IMR-90 (cell line): Measurements from ENCODE around the gene TMIGD1. TPM values are rescaled to one million over a fixed set of nuclear protein-coding genes. Genes with fewer than 3 reads are reported as not detected.

ENCODE experiments used
- ATAC-seq: fragments of 200-7000 bp; cut with Tn5 transposase; 2 replicates; pipeline ENCODE4 v1.9.1; 2020; ENCODE audit warnings: low read depth, mild to moderate bottlenecking, moderate library complexity
- BruUV-seq: library from RNA; stranded (reverse); fragments of 400-500 nt; replicated peaks from 2 replicates; lab custom pipeline; 2021; lab: Mats Ljungman, UMichigan
- CTCF ChIA-PET: fragments of 300-600 bp; formaldehyde crosslinking; extraction: SDS; loops from one replicate; lab custom pipeline; 2021; ENCODE audit warnings: antibody characterized with exemption; lab: Yijun Ruan, JAX
- POLR2A ChIA-PET: fragments of 300-600 bp; sonication (Branson Sonifier 250); formaldehyde crosslinking; loops from one replicate; lab custom pipeline; 2022; ENCODE audit warnings: antibody characterized with exemption; ENCODE audit not compliant: unreplicated experiment; lab: Charles Lee
- DNase-seq: peaks from one replicate; pipeline ENCODE4 v3.0.0; 2013
- H2AFZ ChIP-seq: replicated peaks from 2 replicates; pipeline ENCODE3; 2013; ENCODE audit warnings: low read length, mild to moderate bottlenecking; ENCODE audit not compliant: poor library complexity
- H2AK5ac ChIP-seq: 2 replicates; pipeline ENCODE4 v1.6.1; 2013; ENCODE audit warnings: low read depth, low read length, inconsistent platforms
- H2AK9ac ChIP-seq: replicated peaks from 2 replicates; pipeline ENCODE3; 2013; ENCODE audit warnings: mild to moderate bottlenecking, low read depth, low read length, moderate library complexity; ENCODE audit not compliant: poor library complexity
- H2BK120ac ChIP-seq: 2 replicates; pipeline ENCODE4 v1.6.1; 2013; ENCODE audit warnings: low read depth, low read length, inconsistent platforms
- H2BK15ac ChIP-seq: 3 replicates; pipeline ENCODE4 v1.6.1; 2013; ENCODE audit warnings: low read depth, low read length, inconsistent platforms
- H2BK20ac ChIP-seq: 2 replicates; pipeline ENCODE4 v1.6.1; 2013; ENCODE audit warnings: low read depth, mild to moderate bottlenecking, inconsistent platforms, low read length, moderate library complexity
- H2BK5ac ChIP-seq: 2 replicates; pipeline ENCODE4 v1.6.1; 2013; ENCODE audit warnings: mild to moderate bottlenecking, low read depth, low read length, inconsistent platforms; ENCODE audit not compliant: poor library complexity, severe bottlenecking
- H3K14ac ChIP-seq: replicated peaks from 2 replicates; pipeline ENCODE4 v1.6.1; 2013; ENCODE audit warnings: low read depth, low read length, inconsistent platforms
- H3K18ac ChIP-seq: 2 replicates; pipeline ENCODE4 v1.6.1; 2013; ENCODE audit warnings: low read depth, low read length, control low read depth
- H3K23ac ChIP-seq: 2 replicates; pipeline ENCODE4 v1.6.1; 2013; ENCODE audit warnings: low read depth, low read length, inconsistent platforms
- H3K27ac ChIP-seq: 2 replicates; pipeline ENCODE4 v1.5.1; 2013; ENCODE audit warnings: mild to moderate bottlenecking, control low read depth, low read length; ENCODE audit not compliant: insufficient read depth
- H3K27me3 ChIP-seq: 2 replicates; pipeline ENCODE4 v1.6.1; 2013; ENCODE audit warnings: low read length; ENCODE audit not compliant: control insufficient read depth, insufficient read depth
- H3K36me3 ChIP-seq: 2 replicates; pipeline ENCODE4 v1.6.1; 2013; ENCODE audit warnings: low read length, mixed read lengths; ENCODE audit not compliant: control insufficient read depth, insufficient read depth
- H3K4ac ChIP-seq: 2 replicates; pipeline ENCODE4 v1.6.1; 2013; ENCODE audit warnings: low read depth, low read length, inconsistent platforms
- H3K4me1 ChIP-seq: 2 replicates; pipeline ENCODE4 v1.6.1; 2013; ENCODE audit warnings: low read length, mixed read lengths; ENCODE audit not compliant: control insufficient read depth, insufficient read depth
- H3K4me2 ChIP-seq: 2 replicates; pipeline ENCODE4 v1.6.1; 2013; ENCODE audit warnings: low read depth, mild to moderate bottlenecking, control low read depth, low read length, moderate library complexity
- H3K4me3 ChIP-seq: 2 replicates; pipeline ENCODE4 v1.5.1; 2013; ENCODE audit warnings: low read depth, mild to moderate bottlenecking, control low read depth, low read length, moderate library complexity; ENCODE audit not compliant: insufficient read depth
- H3K56ac ChIP-seq: 2 replicates; pipeline ENCODE4 v1.6.1; 2013; ENCODE audit warnings: low read length, inconsistent platforms; ENCODE audit not compliant: insufficient read depth; ENCODE audit errors: extremely low read depth
- H3K79me1 ChIP-seq, 2 experiments: 2 replicates each; pipeline ENCODE4 v1.6.1; 2013; ENCODE audit warnings: low read length in 2 of 2, inconsistent platforms in 1 of 2, low read depth in 1 of 2
- H3K9ac ChIP-seq: 2 replicates; pipeline ENCODE4 v1.6.1; 2013; ENCODE audit warnings: low read depth, low read length, control low read depth
- H3K9me1 ChIP-seq: 2 replicates; pipeline ENCODE4 v1.6.1; 2013; ENCODE audit warnings: low read length, inconsistent platforms; ENCODE audit not compliant: insufficient read depth
- H3K9me3 ChIP-seq: 2 replicates; pipeline ENCODE4 v1.6.1; 2013; ENCODE audit warnings: low read length; ENCODE audit not compliant: control insufficient read depth, insufficient read depth
- H4K20me1 ChIP-seq: 2 replicates; pipeline ENCODE4 v1.6.1; 2013; ENCODE audit warnings: low read length, inconsistent platforms; ENCODE audit not compliant: insufficient read depth
- H4K5ac ChIP-seq: 2 replicates; pipeline ENCODE4 v1.6.1; 2013; ENCODE audit warnings: mild to moderate bottlenecking, low read depth, low read length, control low read depth
- H4K8ac ChIP-seq, 2 experiments: 2 replicates each; pipeline ENCODE4 v1.6.1; 2013; ENCODE audit warnings: low read depth in 2 of 2, low read length in 2 of 2, control low read depth in 1 of 2, inconsistent platforms in 1 of 2
- H4K91ac ChIP-seq: 2 replicates; pipeline ENCODE4 v1.6.1; 2013; ENCODE audit warnings: low read depth, low read length, inconsistent platforms; ENCODE audit not compliant: insufficient read depth
- BHLHE40 ChIP-seq: fragments of 150-350 bp; IDR thresholded peaks from 2 replicates; pipeline ENCODE4 v1.6.1; 2016; ENCODE audit warnings: mild to moderate bottlenecking, low read depth, low read length
- CEBPB ChIP-seq: IDR thresholded peaks from 2 replicates; pipeline ENCODE4 v1.6.1; 2012; ENCODE audit warnings: low read depth, low read length, improper control_type of control experiment
- CHD1 ChIP-seq: IDR thresholded peaks from 2 replicates; pipeline ENCODE4 v1.6.1; 2012; ENCODE audit warnings: low read depth, low read length, improper control_type of control experiment
- FOS ChIP-seq: fragments of 150-350 bp; IDR thresholded peaks from 2 replicates; pipeline ENCODE4 v1.6.1; 2016; ENCODE audit warnings: low read depth, low read length
- MAFK ChIP-seq: IDR thresholded peaks from 2 replicates; pipeline ENCODE4 v1.6.1; 2012; ENCODE audit warnings: low read depth, low read length, improper control_type of control experiment
- MAZ ChIP-seq: IDR thresholded peaks from 2 replicates; pipeline ENCODE4 v1.6.1; 2012; ENCODE audit warnings: low read depth, mild to moderate bottlenecking, low read length, improper control_type of control experiment, moderate library complexity, borderline replicate concordance
- MXI1 ChIP-seq: IDR thresholded peaks from 2 replicates; pipeline ENCODE4 v1.6.1; 2012; ENCODE audit warnings: low read depth, mild to moderate bottlenecking, low read length, moderate library complexity, borderline replicate concordance
- NFE2L2 ChIP-seq: fragments of 150-350 bp; IDR thresholded peaks from 2 replicates; pipeline ENCODE4 v1.6.1; 2016; ENCODE audit warnings: low read depth, mild to moderate bottlenecking, low read length
- POLR2A ChIP-seq: IDR thresholded peaks from 2 replicates; pipeline ENCODE4 v1.6.1; 2012; ENCODE audit warnings: mild to moderate bottlenecking, low read depth, low read length
- RAD21 ChIP-seq: IDR thresholded peaks from 2 replicates; pipeline ENCODE4 v1.6.1; 2012; ENCODE audit warnings: low read length, improper control_type of control experiment
- RCOR1 ChIP-seq: IDR thresholded peaks from 2 replicates; pipeline ENCODE4 v1.6.1; 2012; ENCODE audit warnings: mild to moderate bottlenecking, low read length, improper control_type of control experiment; ENCODE audit not compliant: insufficient replicate concordance
- RFX5 ChIP-seq: IDR thresholded peaks from 2 replicates; pipeline ENCODE4 v1.8.0; 2012; ENCODE audit warnings: low read depth, mild to moderate bottlenecking, low read length, moderate library complexity
- SMC3 ChIP-seq: fragments of 150-350 bp; IDR thresholded peaks from 2 replicates; pipeline ENCODE4 v1.6.1; 2016; ENCODE audit warnings: low read depth, mild to moderate bottlenecking, antibody characterized with exemption, low read length, moderate library complexity
- WGBS, 2 experiments: methylation state at CpG; one replicate each; pipeline versions ENCODE4 v1.1.5 to v1.1.7; 2013; ENCODE audit warnings: missing lambda C conversion rate in 2 of 2; ENCODE audit not compliant: insufficient read length in 1 of 2; ENCODE audit errors: extremely low coverage in 2 of 2; 5-methylcytosine and 5-hydroxymethylcytosine counted together
- dilution Hi-C: fragments of 300-500 bp; cut with HindIII; formaldehyde crosslinking; loops from one replicate; pipeline ENCODE4 v1.14.3; 2018; ENCODE audit warnings: low sequenced_read_pairs; ENCODE audit not compliant: unreplicated experiment
- in situ Hi-C: fragments of 300-500 bp; cut with MboI; formaldehyde crosslinking; loops from 3 replicates; pipeline ENCODE4 v1.14.3; 2019; ENCODE audit warnings: low sequenced_read_pairs, inconsistent platforms, mixed read lengths
- intact Hi-C: fragments of 100-400 bp; cut with micrococcal nuclease; formaldehyde crosslinking; loops from 2 replicates; pipeline ENCODE4 v1.10.0; 2022
- polyA plus RNA-seq, 3 experiments: library from polyadenylated mRNA; depleted of rRNA; stranded (reverse); fragments of >200 nt; gene quantifications; 2 replicates each; pipeline ENCODE4 v1.2.3, GENCODE V29; 2012; ENCODE audit warnings: low replicate concordance in 1 of 3
- total RNA-seq: library from RNA; depleted of rRNA; stranded (reverse); fragments of >200 nt; gene quantifications from 2 replicates; pipeline ENCODE4 v1.2.3, GENCODE V29; 2012
- TF ChIP-seq, protein P1 (sequence below): conservative IDR thresholded peaks from 2 replicates; pipeline ENCODE4 v1.5.1; 2012; ENCODE audit warnings: mild to moderate bottlenecking, low read depth, low read length, improper control_type of control experiment
- TF ChIP-seq, protein P2 (sequence below): fragments of 150-350 bp; IDR thresholded peaks from 2 replicates; pipeline ENCODE4 v1.6.1; 2016; ENCODE audit warnings: low read depth, mild to moderate bottlenecking, low read length, moderate library complexity, borderline replicate concordance

TMIGD1 gene
- total and polyA plus RNA-seq, 2 of the 4 experiments (the other 2 are of a cell fraction): not detected

DNA sequence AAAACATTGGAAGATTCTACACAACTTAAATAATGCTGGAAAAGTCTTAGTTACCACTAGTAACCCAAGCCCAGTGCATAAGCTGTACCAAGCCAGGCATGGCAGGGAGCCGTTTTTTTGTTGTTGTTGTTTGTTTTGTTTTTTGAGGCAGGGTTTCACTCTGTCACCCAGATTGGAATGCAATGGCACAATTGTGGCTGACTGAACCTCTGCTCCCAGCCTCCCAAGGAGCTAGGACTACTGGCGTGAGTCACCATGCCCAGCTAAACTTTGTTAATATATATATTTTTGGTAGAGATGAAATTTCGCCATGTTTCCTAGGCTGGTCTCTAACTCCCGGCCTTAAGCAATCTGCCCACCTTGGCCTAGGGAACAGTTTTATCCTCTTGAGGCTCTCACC lies 564 bp upstream of the TMIGD1 start:
- H3K9me3 ChIP-seq: no peaks in the 10 kb centered on the region
- in situ Hi-C loops: no loop called here
- ChIA-PET POLR2A (no interaction called here), CTCF (no interaction called here)
- no peak overlapping the region for H4K91ac ChIP-seq
- H4K8ac ChIP-seq: no peak overlapping the region
- no peak overlapping the region for H3K14ac ChIP-seq
- no peak overlapping the region for H3K4me2 ChIP-seq
- no peak for DNase-seq
- no peaks in the 10 kb centered on the region for H3K4me1 ChIP-seq
- no peak overlapping the region for H3K18ac ChIP-seq
- H4K20me1 ChIP-seq: no peaks in the 10 kb centered on the region
- H3K27ac ChIP-seq: no peak overlapping the region
- H2AK5ac ChIP-seq: no peak overlapping the region
- TF ChIP-seq MAZ (no peak), RCOR1 (no peak), BHLHE40 (no peak), RFX5 (no peak), MAFK (no peak), RAD21 (no peak), POLR2A (no peak), FOS (no peak), CHD1 (no peak), SMC3 (no peak), MXI1 (no peak), CEBPB (no peak), NFE2L2 (no peak)
- TF ChIP-seq, protein P1, sequence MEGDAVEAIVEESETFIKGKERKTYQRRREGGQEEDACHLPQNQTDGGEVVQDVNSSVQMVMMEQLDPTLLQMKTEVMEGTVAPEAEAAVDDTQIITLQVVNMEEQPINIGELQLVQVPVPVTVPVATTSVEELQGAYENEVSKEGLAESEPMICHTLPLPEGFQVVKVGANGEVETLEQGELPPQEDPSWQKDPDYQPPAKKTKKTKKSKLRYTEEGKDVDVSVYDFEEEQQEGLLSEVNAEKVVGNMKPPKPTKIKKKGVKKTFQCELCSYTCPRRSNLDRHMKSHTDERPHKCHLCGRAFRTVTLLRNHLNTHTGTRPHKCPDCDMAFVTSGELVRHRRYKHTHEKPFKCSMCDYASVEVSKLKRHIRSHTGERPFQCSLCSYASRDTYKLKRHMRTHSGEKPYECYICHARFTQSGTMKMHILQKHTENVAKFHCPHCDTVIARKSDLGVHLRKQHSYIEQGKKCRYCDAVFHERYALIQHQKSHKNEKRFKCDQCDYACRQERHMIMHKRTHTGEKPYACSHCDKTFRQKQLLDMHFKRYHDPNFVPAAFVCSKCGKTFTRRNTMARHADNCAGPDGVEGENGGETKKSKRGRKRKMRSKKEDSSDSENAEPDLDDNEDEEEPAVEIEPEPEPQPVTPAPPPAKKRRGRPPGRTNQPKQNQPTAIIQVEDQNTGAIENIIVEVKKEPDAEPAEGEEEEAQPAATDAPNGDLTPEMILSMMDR: no peak
- TF ChIP-seq, protein P2, sequence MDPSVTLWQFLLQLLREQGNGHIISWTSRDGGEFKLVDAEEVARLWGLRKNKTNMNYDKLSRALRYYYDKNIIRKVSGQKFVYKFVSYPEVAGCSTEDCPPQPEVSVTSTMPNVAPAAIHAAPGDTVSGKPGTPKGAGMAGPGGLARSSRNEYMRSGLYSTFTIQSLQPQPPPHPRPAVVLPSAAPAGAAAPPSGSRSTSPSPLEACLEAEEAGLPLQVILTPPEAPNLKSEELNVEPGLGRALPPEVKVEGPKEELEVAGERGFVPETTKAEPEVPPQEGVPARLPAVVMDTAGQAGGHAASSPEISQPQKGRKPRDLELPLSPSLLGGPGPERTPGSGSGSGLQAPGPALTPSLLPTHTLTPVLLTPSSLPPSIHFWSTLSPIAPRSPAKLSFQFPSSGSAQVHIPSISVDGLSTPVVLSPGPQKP: no peak
- no peak overlapping the region for H2BK120ac ChIP-seq
- no peak for ATAC-seq
- no peak overlapping the region for H2BK15ac ChIP-seq
- intact Hi-C loops: loop anchor here (5.0 kb wide), 1 partner anchor 37 kb away; no protein-coding TSS in a partner anchor
- WGBS, 2 experiments: no CpG with 5 or more reads among the region's 4 CpGs
- BruUV-seq: no TSS peak
- H3K79me1 ChIP-seq: no peaks in the 10 kb centered on the region
- H3K23ac ChIP-seq: no peak overlapping the region
- no peaks in the 10 kb centered on the region for H3K27me3 ChIP-seq
- no peak overlapping the region for H3K4me3 ChIP-seq
- no peak overlapping the region for H4K5ac ChIP-seq
- no peaks in the 10 kb centered on the region for H3K36me3 ChIP-seq
- no peak overlapping the region for H3K9ac ChIP-seq
- H3K56ac ChIP-seq: no peak overlapping the region
- no peak overlapping the region for H2AK9ac ChIP-seq
- H2BK20ac ChIP-seq: no peak overlapping the region
- dilution Hi-C loops: no loop called here
- no peaks in the 10 kb centered on the region; the same call in 1 of the 2 replicates for H3K9me1 ChIP-seq
- no peak overlapping the region for H2BK5ac ChIP-seq
- H2AFZ ChIP-seq: no peak overlapping the region
- no peak overlapping the region for H3K4ac ChIP-seq
